A172 (cell line): ENCODE measurements around the gene KLF11. TPM values are rescaled to one million over a fixed set of nuclear protein-coding genes. Genes with fewer than 3 reads are reported as not detected.

ENCODE experiments used
- DNase-seq: peaks from one replicate; pipeline ENCODE4 v3.0.0-alpha.2; 2015; ENCODE audit warnings: low spot score
- total RNA-seq: library from RNA; depleted of rRNA; stranded (reverse); fragments of >200 nt; shearing (Covaris generic); gene quantifications from 2 replicates; pipeline ENCODE4 v1.2.3, GENCODE V29; 2014; rRNA removed

Gene KLF11
- 18.7 and 21.4 TPM in 2 replicates for total RNA-seq

- DNase-seq, result peak; percentile 83
These were observed at the start of gene KLF11 for GRCh38 chr2:10043256-10043905. Gene KLF11 (plus strand): TSS chr2:10043550. CDS start chr2:10043717, 167 bp downstream.

- DNase-seq, result no peak
These were observed 48.9 kb upstream of the KLF11 start for GRCh38 chr2:9994462-9994861.

- DNase-seq, result no peak
These were observed 48.3 kb upstream of the KLF11 start for GRCh38 chr2:9995059-9995458.

DNA sequence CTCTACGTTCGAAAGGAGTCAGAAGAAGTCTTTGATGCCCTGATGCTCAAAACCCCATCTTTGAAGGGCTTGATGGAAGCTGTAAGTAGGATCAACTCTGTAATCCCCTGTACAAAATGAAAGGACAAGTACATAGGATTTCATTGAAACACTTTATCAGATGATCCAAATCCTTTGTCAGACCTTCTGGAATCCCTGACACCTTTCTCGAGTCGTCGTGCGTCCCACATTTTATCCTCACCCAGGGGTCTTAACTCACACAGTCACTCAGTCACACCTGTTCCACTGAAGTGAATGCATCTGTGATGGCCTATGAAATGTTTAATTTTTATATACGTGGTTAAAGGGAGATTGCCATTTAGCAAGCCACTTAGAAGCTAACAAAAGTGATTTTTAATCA lies 47.0 kb upstream of the KLF11 start:
- DNase-seq, result no peak

- DNase-seq, result no peak
These were observed 45.4 kb upstream of the KLF11 start for GRCh38 chr2:9997936-9998335.

DNA sequence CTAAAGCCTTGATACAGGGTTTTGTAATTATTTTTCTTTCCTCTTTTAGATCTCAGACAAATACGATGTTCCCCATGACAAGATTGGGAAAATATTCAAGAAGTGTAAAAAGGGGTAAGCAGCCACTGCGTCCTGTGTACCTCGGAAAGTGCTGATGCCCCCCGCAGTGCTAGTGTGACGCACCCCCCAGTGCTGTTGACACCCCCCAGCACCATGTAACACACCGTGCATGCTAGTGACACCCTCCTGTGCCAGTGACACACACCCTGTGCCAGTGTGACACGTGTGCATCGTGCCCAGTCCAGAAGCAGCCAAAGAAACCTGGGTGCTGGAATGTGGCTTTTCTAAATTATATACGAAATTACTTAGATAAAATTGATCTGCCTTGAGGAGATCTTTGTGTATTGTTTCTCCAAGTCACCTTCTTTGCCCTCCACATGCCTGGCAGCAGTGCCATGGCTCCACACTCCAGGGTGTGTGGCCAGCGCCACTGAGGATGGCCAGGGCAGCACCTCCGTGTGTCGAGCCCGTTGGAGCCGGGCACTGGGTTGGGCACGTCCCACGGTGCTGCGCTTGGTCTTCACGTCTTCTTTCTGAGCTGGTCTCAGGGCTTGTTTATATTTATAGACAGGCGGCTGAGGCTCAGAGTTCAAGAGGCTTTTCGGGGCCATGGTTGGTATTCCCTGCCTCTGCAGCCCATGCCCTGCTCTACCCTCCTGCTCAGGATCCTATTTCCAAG lies 44.3 kb upstream of the KLF11 start:
- DNase-seq, result no peak

- no peak for DNase-seq
These were observed 43.7 kb upstream of the KLF11 start for GRCh38 chr2:9999693-10000092.

GRCh38 chr2:10000541-10000940 lies 42.8 kb upstream of the KLF11 start:
- DNase-seq, result no peak

GRCh38 chr2:10001586-10001985 lies 41.8 kb upstream of the KLF11 start:
- DNase-seq, result no peak

- DNase-seq, result no peak
These were observed 41.2 kb upstream of the KLF11 start for GRCh38 chr2:10002109-10002508.

GRCh38 chr2:10002681-10003080 lies 40.7 kb upstream of the KLF11 start:
- DNase-seq, result no peak

DNA sequence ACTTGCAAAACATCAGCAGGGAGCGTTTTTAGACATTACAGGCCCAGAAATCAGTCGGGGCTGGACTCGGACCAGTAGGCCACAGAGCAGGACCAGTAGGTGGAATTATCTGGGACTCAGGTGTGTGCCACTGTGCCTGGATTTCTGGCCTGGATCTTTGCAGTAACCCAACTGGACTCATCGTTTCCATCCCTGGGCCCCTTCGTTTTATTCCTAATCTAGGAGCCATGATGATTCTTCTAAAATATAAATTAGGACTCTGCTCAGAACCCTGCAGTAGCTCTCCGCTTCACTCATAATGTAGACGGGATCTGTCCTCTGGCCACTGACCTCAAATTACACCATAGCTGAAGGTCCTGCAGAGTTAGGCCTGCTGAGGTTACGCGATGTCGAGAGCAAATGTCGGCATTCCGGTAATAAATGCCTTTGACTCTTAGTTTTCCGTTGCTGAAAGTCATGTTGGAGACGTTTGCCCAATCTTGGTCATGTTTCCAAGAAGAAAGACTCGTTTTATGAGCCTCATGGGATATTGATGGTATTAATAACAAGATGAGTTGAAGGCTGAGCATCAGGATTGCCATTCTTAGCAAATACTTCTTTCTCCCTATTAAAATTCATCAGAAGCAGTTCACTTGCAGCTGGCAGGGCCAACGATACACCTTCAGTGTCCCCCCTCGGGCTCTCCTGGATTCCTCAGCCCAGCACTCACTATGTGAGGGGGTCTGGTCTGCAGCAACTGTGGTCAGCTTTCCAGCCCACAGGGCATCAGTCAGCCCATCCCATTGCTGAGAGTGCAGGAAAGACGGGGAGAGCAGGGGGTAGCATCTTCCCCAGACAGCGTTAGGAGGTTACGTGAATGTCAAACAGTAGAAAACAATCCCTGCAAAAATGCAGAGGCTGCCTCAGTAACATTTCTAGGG lies 39.9 kb upstream of the KLF11 start:
- no peak for DNase-seq

DNA sequence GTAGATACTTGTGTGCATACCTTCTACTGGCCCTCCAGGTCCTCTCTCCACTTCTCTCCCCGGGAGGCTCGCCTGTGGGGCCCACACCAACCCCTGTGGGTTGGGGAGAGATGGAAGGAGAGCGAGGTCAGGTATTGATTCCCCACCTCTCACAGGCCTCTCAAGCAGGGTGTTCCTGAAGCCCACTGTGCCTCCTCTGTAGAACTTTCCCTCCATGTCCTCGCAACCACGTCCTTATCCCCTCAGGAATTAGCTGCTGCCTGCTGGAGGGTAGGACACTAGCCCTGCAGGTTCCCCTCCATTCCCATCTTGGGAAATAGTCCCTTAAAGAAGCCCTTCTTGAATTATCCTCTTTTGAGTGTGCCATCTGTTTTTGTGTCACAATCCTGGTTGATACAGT lies 38.9 kb upstream of the KLF11 start:
- no peak for DNase-seq

DNA sequence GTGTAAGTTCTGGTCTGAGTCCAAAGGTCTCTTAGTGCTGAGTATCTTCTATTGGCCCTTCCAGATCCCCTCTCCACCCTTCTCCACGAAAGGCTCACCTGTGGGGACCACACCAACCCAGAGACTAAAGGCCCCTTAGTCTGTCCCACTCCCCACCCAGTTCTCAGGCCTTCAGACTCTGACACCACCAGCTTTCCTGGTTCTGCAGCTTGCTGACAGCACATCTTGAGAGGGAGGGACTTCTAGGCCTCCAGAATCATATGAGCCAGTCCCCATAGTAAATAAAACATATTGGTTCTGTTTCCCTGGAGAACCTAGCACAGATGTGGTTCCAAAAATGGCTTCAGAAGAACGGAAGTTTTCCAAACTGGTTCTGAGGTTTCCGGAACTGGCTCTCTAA lies 38.5 kb upstream of the KLF11 start:
- no peak for DNase-seq

DNA sequence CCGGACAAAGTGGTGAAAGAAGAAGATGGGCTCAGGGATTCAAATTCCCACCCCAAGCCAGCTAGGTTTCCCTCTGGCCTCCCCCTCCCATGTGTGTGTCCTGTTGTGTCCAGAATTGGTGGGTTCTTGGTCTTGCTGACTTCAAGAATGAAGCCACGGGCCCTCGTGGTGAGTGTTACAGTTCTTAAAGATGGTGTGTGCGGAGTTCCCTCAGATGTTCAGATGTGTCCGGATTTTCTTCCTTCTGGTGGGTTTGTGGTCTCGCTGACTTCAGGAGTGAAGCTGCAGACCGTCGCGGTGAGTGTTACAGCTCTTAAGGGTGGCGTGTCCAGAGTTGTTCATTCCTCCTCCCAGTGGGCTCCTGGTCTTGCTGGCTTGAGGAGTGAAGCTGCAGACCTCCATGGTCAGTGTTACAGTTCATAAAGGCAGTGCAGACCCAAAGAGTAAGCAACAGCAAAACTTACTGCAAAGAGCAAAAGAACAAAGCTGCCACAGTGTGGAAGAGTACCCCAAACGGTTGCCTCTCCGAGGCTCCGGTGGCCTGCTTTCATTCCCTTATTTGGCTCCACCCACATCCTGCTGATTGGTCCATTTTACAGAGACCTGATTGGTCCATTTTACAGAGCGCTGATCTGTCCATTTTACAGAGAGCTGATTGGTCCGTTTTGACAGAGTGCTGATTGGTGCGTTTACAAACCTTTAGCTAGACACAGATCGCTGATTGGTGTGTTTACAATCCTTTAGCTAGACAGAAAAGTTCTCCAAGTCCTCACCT lies 37.7 kb upstream of the KLF11 start:
- no peak for DNase-seq

DNA sequence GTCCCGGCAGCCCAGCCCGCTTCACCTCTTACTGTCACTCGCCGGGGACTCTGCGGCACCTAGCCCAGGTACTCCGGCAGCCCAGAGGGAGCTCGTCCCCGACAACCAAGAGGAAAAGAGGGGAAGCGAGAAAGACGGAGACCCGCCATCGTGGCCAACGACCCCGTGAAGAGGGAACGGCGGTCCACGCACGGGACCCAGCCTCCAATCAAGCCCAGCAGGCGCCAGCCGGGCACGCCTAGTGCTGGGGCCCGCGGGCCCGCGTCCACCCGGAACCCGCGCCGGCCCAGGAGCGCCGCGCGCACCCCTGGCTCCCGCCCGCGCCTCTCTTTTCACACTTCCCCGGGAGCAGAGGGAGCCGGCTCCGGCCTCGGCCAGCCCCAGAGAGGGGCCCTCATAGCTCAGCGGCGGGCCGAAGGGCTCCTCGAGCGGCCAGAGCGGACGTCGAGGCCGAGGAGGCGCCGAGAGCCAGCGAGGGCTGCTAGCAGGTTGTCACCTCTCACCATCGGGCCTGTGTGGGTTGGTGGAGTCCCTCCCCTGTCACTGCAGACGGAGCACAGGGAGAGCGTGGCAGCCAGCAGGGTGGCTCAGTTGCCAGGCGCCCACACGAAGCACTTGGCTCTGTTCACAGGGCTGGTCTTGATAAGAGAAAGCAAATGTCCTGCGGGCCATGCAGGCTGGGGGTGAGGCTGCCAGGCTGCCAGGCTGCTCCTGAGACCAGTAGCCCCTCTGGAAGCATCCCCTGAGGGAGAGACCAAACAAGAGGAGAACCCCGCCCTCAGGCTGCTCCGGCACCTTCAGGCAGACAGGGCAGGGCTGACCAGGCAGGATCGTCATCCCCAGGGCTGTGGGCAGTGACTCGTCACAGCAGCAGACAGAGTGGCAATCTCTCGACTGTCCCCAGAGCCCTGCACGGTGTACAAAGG lies 36.9 kb upstream of the KLF11 start:
- peak; percentile 28 for DNase-seq

DNA sequence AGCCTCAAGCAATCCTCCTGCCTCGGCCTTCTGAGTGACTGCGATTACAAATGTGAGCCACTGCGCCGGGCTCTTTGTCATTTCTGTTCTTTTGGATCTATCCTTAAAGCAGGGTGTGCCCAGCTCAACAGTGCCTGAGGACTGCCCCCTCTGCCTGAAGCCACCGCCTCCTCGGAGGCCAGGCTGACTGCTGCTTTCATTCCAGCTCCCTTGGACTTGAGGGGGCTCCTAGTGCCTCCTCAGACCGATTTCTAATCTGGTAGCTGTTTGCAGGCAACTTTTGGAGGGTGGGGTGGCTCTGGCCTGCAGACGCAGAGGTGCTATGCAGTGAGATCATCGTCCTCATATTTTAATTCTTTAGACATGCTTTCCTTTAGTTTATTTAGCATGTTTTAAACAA lies 35.9 kb upstream of the KLF11 start:
- no peak for DNase-seq

DNA sequence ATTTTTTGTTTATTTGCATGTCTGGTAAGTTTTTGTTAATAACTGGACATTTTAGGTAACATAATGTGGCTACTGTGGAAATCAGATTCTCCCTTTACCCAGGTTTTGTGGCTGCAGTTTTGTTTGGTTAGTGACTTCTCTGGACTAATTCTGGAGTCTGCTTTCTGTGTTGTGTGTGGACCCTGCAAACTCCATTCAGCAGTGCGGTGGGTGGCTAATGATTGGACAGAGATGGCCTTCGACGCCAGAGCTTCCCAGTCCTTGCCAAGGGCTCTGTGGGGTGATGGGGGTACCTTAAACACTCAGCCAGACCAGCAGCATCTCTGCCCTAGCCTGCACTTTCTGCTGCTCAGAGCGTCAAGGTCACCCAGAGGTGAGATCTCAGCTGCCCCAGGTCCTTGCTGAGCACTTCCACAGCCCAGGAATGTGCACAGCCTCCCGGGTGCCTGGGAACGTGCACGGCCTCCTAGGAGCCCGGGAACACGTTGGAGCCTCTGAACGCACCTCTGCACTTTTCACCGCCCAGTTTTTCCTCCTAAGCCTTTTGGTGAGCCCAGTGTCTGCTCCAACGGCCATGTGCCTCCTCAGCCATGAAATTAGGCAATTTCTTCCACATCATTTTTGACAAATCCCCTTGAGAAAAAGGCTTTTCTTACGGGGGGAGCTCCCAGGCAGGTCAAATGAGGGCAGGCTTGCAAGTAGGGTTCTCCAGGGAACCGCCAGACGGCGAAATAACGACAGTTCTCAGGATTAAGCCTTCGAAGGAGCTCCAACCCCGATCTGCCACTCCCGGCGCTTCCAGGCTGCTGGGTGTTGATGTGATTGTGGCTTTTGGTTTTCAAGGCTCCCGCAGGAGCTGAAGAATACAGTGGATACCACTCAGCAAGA lies 35.2 kb upstream of the KLF11 start:
- no peak for DNase-seq

- no peak for DNase-seq
These were observed 34.6 kb upstream of the KLF11 start for GRCh38 chr2:10008809-10009176.
